ENCODE data around the gene PSG6.
"Not testable (repeated sequence)": the region's sequence is repeated elsewhere in the genome, so short reads cannot be mapped to it uniquely, and the experiment has no call there.

Gene PSG6

GRCh38 chr19:42917634-42918033 lies at the start of gene PSG6:
TSS of gene PSG6 (minus strand) at chr19:42917894. CDS start at chr19:42917792, 102 bp downstream.
- DNase-seq = not testable (repeated sequence)

- no peak for DNase-seq
Measured at GRCh38 chr19:42965176-42965575, 47.5 kb upstream of the PSG6 start.

- DNase-seq = no peak
Measured at GRCh38 chr19:42961119-42961518, 43.4 kb upstream of the PSG6 start.

- not testable (repeated sequence) for DNase-seq
Measured at GRCh38 chr19:42952126-42952525, 34.4 kb upstream of the PSG6 start.

- DNase-seq = not testable (repeated sequence)
Measured at GRCh38 chr19:42951476-42951875, 33.8 kb upstream of the PSG6 start.

- no peak for DNase-seq
Measured at GRCh38 chr19:42942187-42942789, 24.6 kb upstream of the PSG6 start.

- DNase-seq = not testable (repeated sequence)
Measured at GRCh38 chr19:42937107-42937506, 19.4 kb upstream of the PSG6 start, which contains the start of gene PSG7. TSS of gene PSG7 (minus strand) at chr19:42937207. CDS start at chr19:42937076, 131 bp downstream.

GRCh38 chr19:42934726-42935125 lies 17.0 kb upstream of the PSG6 start:
- DNase-seq = not testable (repeated sequence)

- not testable (repeated sequence) for DNase-seq
Measured at GRCh38 chr19:42934183-42934582, 16.5 kb upstream of the PSG6 start.

GRCh38 chr19:42933412-42933811 lies 15.7 kb upstream of the PSG6 start:
- not testable (repeated sequence) for DNase-seq

GRCh38 chr19:42932485-42933101 lies 14.9 kb upstream of the PSG6 start:
- DNase-seq = not testable (repeated sequence)

- DNase-seq = not testable (repeated sequence)
Measured at GRCh38 chr19:42930214-42930613, 12.5 kb upstream of the PSG6 start.

- DNase-seq = no peak
Measured at GRCh38 chr19:42928896-42929295, 11.2 kb upstream of the PSG6 start.

- DNase-seq = no peak
Measured at GRCh38 chr19:42926781-42927180, 9.1 kb upstream of the PSG6 start.

- DNase-seq = not testable (repeated sequence)
Measured at GRCh38 chr19:42923106-42923505, 5.4 kb upstream of the PSG6 start.

- not testable (repeated sequence) for DNase-seq
Measured at GRCh38 chr19:42920971-42921370, 3.3 kb upstream of the PSG6 start.

- no peak for DNase-seq
Measured at GRCh38 chr19:42919757-42920079, 2.0 kb upstream of the PSG6 start.

- DNase-seq = not testable (repeated sequence)
Measured at GRCh38 chr19:42919070-42919756, 1.5 kb upstream of the PSG6 start.

GRCh38 chr19:42918377-42919069 lies 829 bp upstream of the PSG6 start:
- not testable (repeated sequence) for DNase-seq

- not testable (repeated sequence) for DNase-seq
Measured at GRCh38 chr19:42916931-42917330, 763 bp downstream of the PSG6 start.

GRCh38 chr19:42913516-42913915 lies 4.2 kb downstream of the PSG6 start:
- not testable (repeated sequence) for DNase-seq

GRCh38 chr19:42912941-42913340 lies 4.8 kb downstream of the PSG6 start:
- DNase-seq = not testable (repeated sequence)

- DNase-seq = not testable (repeated sequence)
Measured at GRCh38 chr19:42911731-42912130, 6.0 kb downstream of the PSG6 start.
